Mesenchymal stem cell (in vitro differentiated cells and primary cell): Measurements from ENCODE around the gene DENND4A.

ENCODE experiments used
- DNase-seq: peaks from one replicate; pipeline ENCODE4 v3.0.0-alpha.2; 2013
- H2AFZ ChIP-seq: one replicate; pipeline ENCODE4 v1.6.1; 2013; ENCODE audit warnings: low read depth, mild to moderate bottlenecking, control low read depth, inconsistent platforms, low read length, moderate library complexity
- H2AK5ac ChIP-seq: 2 replicates; pipeline ENCODE4 v1.6.1; 2013; ENCODE audit warnings: low read length, moderate library complexity, mild to moderate bottlenecking, inconsistent platforms; ENCODE audit not compliant: severe bottlenecking
- H2BK120ac ChIP-seq: one replicate; pipeline ENCODE4 v1.6.1; 2013; ENCODE audit warnings: low read depth, mild to moderate bottlenecking, inconsistent platforms, low read length, moderate library complexity
- H2BK12ac ChIP-seq, 2 experiments: one replicate each; pipeline ENCODE4 v1.6.1; 2013; ENCODE audit warnings: inconsistent platforms in 2 of 2, low read length in 2 of 2, mild to moderate bottlenecking in 2 of 2, moderate library complexity in 2 of 2, control low read depth in 1 of 2
- H2BK15ac ChIP-seq: one replicate; pipeline ENCODE4 v1.6.1; 2013; ENCODE audit warnings: mild to moderate bottlenecking, low read depth, inconsistent platforms; ENCODE audit not compliant: poor library complexity, severe bottlenecking
- H2BK5ac ChIP-seq: 2 replicates; pipeline ENCODE4 v1.6.1; 2013; ENCODE audit warnings: low read depth, mild to moderate bottlenecking, low read length, control low read depth, inconsistent platforms; ENCODE audit not compliant: poor library complexity, severe bottlenecking
- H3K14ac ChIP-seq, 2 experiments: one replicate each; pipeline ENCODE4 v1.6.1; 2013; ENCODE audit warnings: inconsistent platforms in 2 of 2, low read length in 2 of 2, control low read depth in 1 of 2, mild to moderate bottlenecking in 1 of 2, moderate library complexity in 1 of 2
- H3K18ac ChIP-seq, 2 experiments: one replicate each; pipeline ENCODE4 v1.6.1; 2013; ENCODE audit warnings: inconsistent platforms in 2 of 2, low read length in 2 of 2, control low read depth in 1 of 2, low read depth in 1 of 2, mild to moderate bottlenecking in 1 of 2
- H3K23ac ChIP-seq, 2 experiments: one replicate each; pipeline ENCODE4 v1.6.1; 2013; ENCODE audit warnings: inconsistent platforms in 2 of 2, low read length in 2 of 2, mild to moderate bottlenecking in 2 of 2, moderate library complexity in 2 of 2, control low read depth in 1 of 2
- H3K27ac ChIP-seq: 2 replicates; pipeline ENCODE4 v1.5.1; 2013; ENCODE audit warnings: mild to moderate bottlenecking, moderate library complexity, low read length, control low read depth, inconsistent platforms; ENCODE audit not compliant: poor library complexity, severe bottlenecking
- H3K27me3 ChIP-seq, 2 experiments: 2 replicates each; pipeline versions ENCODE4 v1.6.1 to v1.7.0; 2013; ENCODE audit warnings: low read length in 2 of 2, mild to moderate bottlenecking in 2 of 2, moderate library complexity in 2 of 2, control low read depth in 1 of 2, inconsistent platforms in 1 of 2; ENCODE audit not compliant: control insufficient read depth in 1 of 2, insufficient read depth in 1 of 2
- H3K36me3 ChIP-seq, 2 experiments: 2 replicates each; pipeline versions ENCODE4 v1.6.1 to v1.7.0; 2013; ENCODE audit warnings: low read length in 2 of 2, control low read depth in 1 of 2, inconsistent platforms in 1 of 2, low read depth in 1 of 2, mild to moderate bottlenecking in 1 of 2; ENCODE audit not compliant: insufficient read depth in 2 of 2, control insufficient read depth in 1 of 2
- H3K4ac ChIP-seq, 2 experiments: one replicate each; pipeline ENCODE4 v1.6.1; 2013; ENCODE audit warnings: inconsistent platforms in 2 of 2, low read length in 2 of 2, mild to moderate bottlenecking in 2 of 2, moderate library complexity in 2 of 2, control low read depth in 1 of 2, low read depth in 1 of 2
- H3K4me1 ChIP-seq: 2 replicates; pipeline ENCODE4 v1.6.1; 2013; ENCODE audit warnings: low read depth, low read length, control low read depth; ENCODE audit not compliant: control insufficient read depth, insufficient read depth
- H3K4me2 ChIP-seq: 2 replicates; pipeline ENCODE4 v1.6.1; 2013; ENCODE audit warnings: low read length, mild to moderate bottlenecking, inconsistent platforms; ENCODE audit not compliant: poor library complexity, severe bottlenecking
- H3K4me3 ChIP-seq, 2 experiments: 2 replicates each; pipeline versions ENCODE4 v1.5.1 to v1.7.0; 2013; ENCODE audit warnings: low read length in 2 of 2, mild to moderate bottlenecking in 2 of 2, control low read depth in 1 of 2, low read depth in 1 of 2; ENCODE audit not compliant: insufficient read depth in 1 of 2
- H3K79me1 ChIP-seq: replicated peaks from 2 replicates; pipeline ENCODE4 v1.6.1; 2013; ENCODE audit warnings: mild to moderate bottlenecking, control low read depth, low read length, inconsistent platforms; ENCODE audit not compliant: poor library complexity, severe bottlenecking
- H3K9ac ChIP-seq: 2 replicates; pipeline ENCODE4 v1.7.0; 2013; ENCODE audit warnings: mild to moderate bottlenecking, low read length, moderate library complexity
- H3K9me3 ChIP-seq: 2 replicates; pipeline ENCODE4 v1.7.0; 2013; ENCODE audit warnings: mild to moderate bottlenecking, low read length; ENCODE audit not compliant: control insufficient read depth
- H4K8ac ChIP-seq: one replicate; pipeline ENCODE4 v1.6.1; 2013; ENCODE audit warnings: inconsistent platforms, mild to moderate bottlenecking, low read length, moderate library complexity
- H4K91ac ChIP-seq: one replicate; pipeline ENCODE4 v1.6.1; 2013; ENCODE audit warnings: mild to moderate bottlenecking, low read length, inconsistent platforms
- WGBS: methylation state at CpG from one replicate; pipeline ENCODE4 v1.1.7; 2013; ENCODE audit warnings: mixed read lengths; 5-methylcytosine and 5-hydroxymethylcytosine counted together

The DENND4A gene

GRCh38 chr15:65771870-65772269, 20.2 kb downstream of the DENND4A start:
- Histone ChIP-seq H2BK15ac (no peak overlapping the region), H3K4me3 (no peak overlapping the region), H2BK5ac (no peak overlapping the region), H3K27ac (no peak overlapping the region), H3K9me3 (no peaks in the 10 kb centered on the region), H3K4me2 (no peak overlapping the region), H3K14ac (no peak overlapping the region), H3K9ac (no peak overlapping the region), H3K36me3 (no peaks in the 10 kb centered on the region), H3K79me1 (peaks cover 13% of the 10 kb centered on the region), H3K18ac (no peak overlapping the region), H2AK5ac (no peak overlapping the region), H4K91ac (no peak overlapping the region), H3K23ac (no peak overlapping the region), H2AFZ (no peak overlapping the region), H3K4ac (no peak overlapping the region), H2BK120ac (no peak overlapping the region), H4K8ac (no peak overlapping the region), H2BK12ac (no peak overlapping the region), H3K4me1 (no peaks in the 10 kb centered on the region), H3K27me3 (no peaks in the 10 kb centered on the region)
- no peak for DNase-seq
- 96% methylated on average over 8 of the region's 9 CpGs for WGBS

- Histone ChIP-seq H3K4me3 (no peak overlapping the region), H2AFZ (no peak overlapping the region), H3K27me3 (no peaks in the 10 kb centered on the region), H3K18ac (no peak overlapping the region), H3K36me3 (no peaks in the 10 kb centered on the region), H3K14ac (no peak overlapping the region), H3K79me1 (peaks cover 13% of the 10 kb centered on the region), H3K9ac (no peak overlapping the region), H4K91ac (no peak overlapping the region), H3K4ac (no peak overlapping the region), H2BK120ac (no peak overlapping the region), H2BK12ac (no peak overlapping the region), H3K4me2 (no peak overlapping the region), H3K9me3 (no peaks in the 10 kb centered on the region), H3K27ac (no peak overlapping the region), H3K23ac (no peak overlapping the region), H2AK5ac (no peak overlapping the region), H2BK15ac (no peak overlapping the region), H2BK5ac (no peak overlapping the region), H4K8ac (no peak overlapping the region), H3K4me1 (no peaks in the 10 kb centered on the region)
- WGBS: 88% methylated on average over 1 of the region's 3 CpGs
- DNase-seq: no peak
Observed at GRCh38 chr15:65769482-65769881, 22.6 kb downstream of the DENND4A start.

- Histone ChIP-seq H2AFZ (no peak overlapping the region), H2AK5ac (no peak overlapping the region), H3K4me2 (no peak overlapping the region), H3K36me3 (no peaks in the 10 kb centered on the region), H3K79me1 (peaks cover 15% of the 10 kb centered on the region), H3K14ac (no peak overlapping the region), H4K8ac (no peak overlapping the region), H3K4me3 (no peak overlapping the region), H2BK120ac (peak overlapping the region; percentile 19), H2BK12ac (no peak overlapping the region), H3K27me3 (no peaks in the 10 kb centered on the region), H3K4ac (no peak overlapping the region), H2BK15ac (no peak overlapping the region), H3K9ac (no peak overlapping the region), H3K9me3 (no peaks in the 10 kb centered on the region), H3K23ac (no peak overlapping the region), H4K91ac (no peak overlapping the region), H3K18ac (no peak overlapping the region), H3K4me1 (no peaks in the 10 kb centered on the region), H3K27ac (no peak overlapping the region), H2BK5ac (no peak overlapping the region)
- no peak for DNase-seq
- 95% methylated on average over 8 of the region's 8 CpGs for WGBS
Observed at GRCh38 chr15:65767895-65768294, 24.2 kb downstream of the DENND4A start.

GRCh38 chr15:65767264-65767595, 24.9 kb downstream of the DENND4A start:
- Histone ChIP-seq H2BK120ac (no peak overlapping the region), H4K91ac (no peak overlapping the region), H2BK5ac (no peak overlapping the region), H3K27me3 (no peaks in the 10 kb centered on the region), H2BK15ac (no peak overlapping the region), H3K23ac (no peak overlapping the region), H4K8ac (no peak overlapping the region), H3K36me3 (no peaks in the 10 kb centered on the region), H3K4me3 (no peak overlapping the region), H3K4me1 (no peaks in the 10 kb centered on the region), H3K4me2 (no peak overlapping the region), H3K14ac (no peak overlapping the region), H3K79me1 (peaks cover 17% of the 10 kb centered on the region), H2BK12ac (no peak overlapping the region), H3K18ac (no peak overlapping the region), H3K27ac (no peak overlapping the region), H2AK5ac (no peak overlapping the region), H3K9ac (no peak overlapping the region), H3K4ac (peak overlapping the region in 1 of 2 experiments; percentile 49), H3K9me3 (no peaks in the 10 kb centered on the region), H2AFZ (no peak overlapping the region)
- DNase-seq: no peak
